GM12892 (cell line): ENCODE results near the gene SURF2.

Source experiments
- POLR2A ChIP-seq: IDR thresholded peaks from 2 replicates; pipeline ENCODE4 v1.6.1; 2011; ENCODE audit warnings: low read depth, low read length, control low read depth
- POLR2AphosphoS5 ChIP-seq: IDR thresholded peaks from 2 replicates; pipeline ENCODE4 v1.6.1; 2011; ENCODE audit warnings: low read depth, low read length, control low read depth

GRCh38 chr9:133367221-133367620, 10.9 kb downstream of the SURF2 start:
- TF ChIP-seq POLR2AphosphoS5 (no peak), POLR2A (0 out of 2 replicates have a peak, but pooled peaks have one; percentile 16)
